Neuronal stem cell (in vitro differentiated cells): ENCODE results near the gene GRIPAP1.

Source experiments
- DNase-seq: peaks from one replicate; pipeline ENCODE4 v3.0.0-alpha.2; 2013; ENCODE audit warnings: low spot score
- H2AFZ ChIP-seq: one replicate; pipeline ENCODE4 v1.6.1; 2013; ENCODE audit warnings: mild to moderate bottlenecking, low read length, inconsistent platforms
- H2AK5ac ChIP-seq: 2 replicates; pipeline ENCODE4 v1.6.1; 2013; ENCODE audit warnings: low read depth, mild to moderate bottlenecking, inconsistent platforms, low read length, moderate library complexity, mixed read lengths
- H2BK120ac ChIP-seq: 2 replicates; pipeline ENCODE4 v1.6.1; 2013; ENCODE audit warnings: low read depth, mild to moderate bottlenecking, inconsistent platforms, low read length, moderate library complexity, mixed read lengths
- H2BK12ac ChIP-seq: one replicate; pipeline ENCODE4 v1.6.1; 2013; ENCODE audit warnings: low read length, inconsistent platforms
- H2BK15ac ChIP-seq: 2 replicates; pipeline ENCODE4 v1.6.1; 2013; ENCODE audit warnings: mild to moderate bottlenecking, low read length, inconsistent platforms, mixed read lengths
- H2BK5ac ChIP-seq: one replicate; pipeline ENCODE4 v1.6.1; 2013; ENCODE audit warnings: inconsistent platforms, mild to moderate bottlenecking, low read length, moderate library complexity
- H3K14ac ChIP-seq: one replicate; pipeline ENCODE4 v1.6.1; 2013; ENCODE audit warnings: low read length, inconsistent platforms
- H3K18ac ChIP-seq: 2 replicates; pipeline ENCODE4 v1.6.1; 2013; ENCODE audit warnings: low read length, inconsistent platforms
- H3K23ac ChIP-seq: 2 replicates; pipeline ENCODE4 v1.6.1; 2013; ENCODE audit warnings: low read depth, mild to moderate bottlenecking, mixed read lengths, low read length, inconsistent platforms; ENCODE audit not compliant: poor library complexity
- H3K27ac ChIP-seq: replicated peaks from 3 replicates; pipeline ENCODE4 v1.5.1; 2013; ENCODE audit warnings: low read length, inconsistent platforms
- H3K27me3 ChIP-seq, 3 experiments: 2 replicates each; pipeline ENCODE4 v1.6.1; 2013; ENCODE audit warnings: low read length in 3 of 3, mild to moderate bottlenecking in 2 of 3, inconsistent platforms in 1 of 3, low read depth in 1 of 3, mixed read lengths in 1 of 3, moderate library complexity in 1 of 3; ENCODE audit not compliant: control insufficient read depth in 3 of 3, insufficient read depth in 3 of 3
- H3K36me3 ChIP-seq, 2 donors: replicated peaks in 1 of 2; 2 replicates each; pipeline ENCODE4 v1.6.1; 2013; ENCODE audit warnings: low read length in 2 of 2; ENCODE audit not compliant: control insufficient read depth in 2 of 2, insufficient read depth in 2 of 2
- H3K4ac ChIP-seq: 2 replicates; pipeline ENCODE4 v1.6.1; 2013; ENCODE audit warnings: inconsistent platforms, mild to moderate bottlenecking, low read length, moderate library complexity
- H3K4me1 ChIP-seq, 2 donors: 1 replicate in 1 of 2; 2 replicates in 1 of 2; pipeline ENCODE4 v1.6.1; 2013; ENCODE audit warnings: low read length in 2 of 2, low read depth in 1 of 2; ENCODE audit not compliant: control insufficient read depth in 2 of 2, insufficient read depth in 1 of 2
- H3K4me2 ChIP-seq: one replicate; pipeline ENCODE4 v1.6.1; 2013; ENCODE audit warnings: mild to moderate bottlenecking, low read length, inconsistent platforms; ENCODE audit not compliant: insufficient read depth, poor library complexity, severe bottlenecking
- H3K4me3 ChIP-seq, 2 donors: 2 replicates each; pipeline ENCODE4 v1.5.1; 2013; ENCODE audit warnings: low read length in 2 of 2, mild to moderate bottlenecking in 2 of 2, inconsistent platforms in 1 of 2, moderate library complexity in 1 of 2
- H3K79me1 ChIP-seq: one replicate; pipeline ENCODE4 v1.6.1; 2013; ENCODE audit warnings: low read depth, mild to moderate bottlenecking, inconsistent platforms, low read length, moderate library complexity
- H3K9ac ChIP-seq: one replicate; pipeline ENCODE4 v1.6.1; 2013; ENCODE audit warnings: mild to moderate bottlenecking, low read depth, low read length, inconsistent platforms; ENCODE audit not compliant: poor library complexity
- H3K9me3 ChIP-seq, 2 donors: replicated peaks in 1 of 2; 2 replicates each; pipeline versions ENCODE3 to v1.6.1; 2013; ENCODE audit warnings: low read length in 2 of 2, mild to moderate bottlenecking in 2 of 2, inconsistent platforms in 1 of 2, low read depth in 1 of 2, mixed read lengths in 1 of 2, moderate library complexity in 1 of 2; ENCODE audit not compliant: control insufficient read depth in 2 of 2, insufficient read depth in 1 of 2
- H4K8ac ChIP-seq: one replicate; pipeline ENCODE4 v1.6.1; 2013; ENCODE audit warnings: low read depth, mild to moderate bottlenecking, inconsistent platforms, low read length, moderate library complexity
- H4K91ac ChIP-seq: one replicate; pipeline ENCODE4 v1.6.1; 2013; ENCODE audit warnings: low read length, low read depth, mild to moderate bottlenecking, inconsistent platforms; ENCODE audit not compliant: poor library complexity
- WGBS, 2 donors: extraction: QIAGEN DNeasy Blood & Tissue Kit; methylation state at CpG; one replicate each; pipeline ENCODE4 v1.1.7; 2013; ENCODE audit warnings: missing lambda C conversion rate in 2 of 2, mixed read lengths in 1 of 2; ENCODE audit not compliant: insufficient read length in 2 of 2, insufficient replicate concordance in 1 of 2; ENCODE audit errors: extremely low coverage in 2 of 2; 5-methylcytosine and 5-hydroxymethylcytosine counted together

Gene GRIPAP1

GRCh38 chrX:49019599-49020249 is 17.7 kb upstream of the GRIPAP1 start:
- Histone ChIP-seq H2BK12ac (no peak overlapping the region), H2AFZ (no peak overlapping the region), H3K23ac (no peak overlapping the region), H3K9ac (no peak overlapping the region), H3K9me3 (no peaks in the 10 kb centered on the region), H3K4me1 (no peaks in the 10 kb centered on the region), H2BK5ac (no peak overlapping the region), H2BK15ac (no peak overlapping the region), H3K27me3 (no peaks in the 10 kb centered on the region), H3K4me3 (no peak overlapping the region), H3K14ac (no peak overlapping the region), H3K4ac (no peak overlapping the region), H2BK120ac (no peak overlapping the region), H3K27ac (no peak overlapping the region), H3K36me3 (no peaks in the 10 kb centered on the region), H2AK5ac (no peak overlapping the region), H3K18ac (no peak overlapping the region), H4K91ac (no peak overlapping the region), H3K79me1 (no peaks in the 10 kb centered on the region), H4K8ac (no peak overlapping the region), H3K4me2 (no peak overlapping the region)
- no CpG with 5 or more reads among the region's 7 CpGs for WGBS, 2 donors
- DNase-seq: no peak

- H2BK15ac ChIP-seq: no peak overlapping the region
- no peak overlapping the region for H2AFZ ChIP-seq
- H3K4me3 ChIP-seq: no peak overlapping the region
- H3K9ac ChIP-seq: no peak overlapping the region
- no peak overlapping the region for H3K23ac ChIP-seq
- H2BK5ac ChIP-seq: no peak overlapping the region
- no CpG with 5 or more reads among the region's 2 CpGs for WGBS, 2 donors
- H3K27ac ChIP-seq: no peak overlapping the region
- no peak overlapping the region for H3K18ac ChIP-seq
- DNase-seq: no peak
- no peak overlapping the region for H3K4me2 ChIP-seq
- no peaks in the 10 kb centered on the region for H3K9me3 ChIP-seq
- no peak overlapping the region for H2BK120ac ChIP-seq
- no peaks in the 10 kb centered on the region for H3K27me3 ChIP-seq
- H2BK12ac ChIP-seq: no peak overlapping the region
- no peak overlapping the region for H3K4ac ChIP-seq
- H4K91ac ChIP-seq: no peak overlapping the region
- H4K8ac ChIP-seq: no peak overlapping the region
- no peaks in the 10 kb centered on the region for H3K4me1 ChIP-seq
- H2AK5ac ChIP-seq: no peak overlapping the region
- H3K36me3 ChIP-seq: no peaks in the 10 kb centered on the region
- no peaks in the 10 kb centered on the region for H3K79me1 ChIP-seq
- no peak overlapping the region for H3K14ac ChIP-seq
Measured at GRCh38 chrX:49019050-49019449, 17.0 kb upstream of the GRIPAP1 start.

GRCh38 chrX:49003696-49004095 is 1.6 kb upstream of the GRIPAP1 start:
- H3K27me3 ChIP-seq: no peaks in the 10 kb centered on the region
- no peak overlapping the region for H2BK15ac ChIP-seq
- no peak overlapping the region for H2AK5ac ChIP-seq
- H2BK5ac ChIP-seq: no peak overlapping the region
- no peaks in the 10 kb centered on the region for H3K9me3 ChIP-seq
- H3K18ac ChIP-seq: no peak overlapping the region
- H4K91ac ChIP-seq: no peak overlapping the region
- H3K36me3 ChIP-seq: peaks cover 2 to 11% of the 10 kb centered on the region in 2 donors
- H2BK12ac ChIP-seq: no peak overlapping the region
- no peak overlapping the region for H2BK120ac ChIP-seq
- no peak overlapping the region for H3K14ac ChIP-seq
- H3K79me1 ChIP-seq: peaks cover 4% of the 10 kb centered on the region
- no peaks in the 10 kb centered on the region for H3K4me1 ChIP-seq
- no peak overlapping the region for H3K27ac ChIP-seq
- no peak for DNase-seq
- no CpG with 5 or more reads among the region's 5 CpGs for WGBS, 2 donors
- H3K23ac ChIP-seq: no peak overlapping the region
- no peak overlapping the region for H3K4ac ChIP-seq
- H3K9ac ChIP-seq: no peak overlapping the region
- no peak overlapping the region for H2AFZ ChIP-seq
- no peak overlapping the region for H4K8ac ChIP-seq
- no peak overlapping the region for H3K4me3 ChIP-seq
- H3K4me2 ChIP-seq: no peak overlapping the region

DNA sequence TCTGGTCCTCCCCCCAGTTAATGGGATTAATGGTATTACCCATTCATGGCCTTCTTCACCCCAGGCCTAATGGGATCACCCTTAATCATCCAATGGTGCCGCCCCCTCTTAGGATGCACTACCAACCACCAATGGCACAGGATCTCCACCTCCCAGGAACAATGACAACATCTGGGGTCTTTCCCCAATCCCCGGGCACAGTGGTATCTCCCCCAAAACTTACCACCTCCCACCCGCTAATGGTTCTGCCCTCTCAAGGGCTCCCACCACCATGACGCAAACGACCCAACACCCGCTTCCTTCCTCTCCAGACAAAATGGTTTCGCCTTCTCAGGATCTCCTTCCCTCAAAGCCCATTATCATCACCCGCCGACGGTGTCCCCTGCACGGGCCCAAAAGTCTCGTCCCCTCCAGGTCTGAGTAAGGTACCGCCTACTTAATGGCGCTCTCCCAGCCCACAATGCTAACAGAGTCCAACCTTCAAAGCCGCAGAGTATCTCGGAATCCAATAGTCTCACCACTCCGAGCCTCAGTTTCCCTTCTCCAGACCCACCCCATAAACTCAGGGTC is 458 bp downstream of the GRIPAP1 start:
- peak; percentile 18 for DNase-seq

More for the DNA sequence above, 458 bp downstream of the GRIPAP1 start:
- Histone ChIP-seq H3K27ac (peak overlapping the region; percentile 10), H2BK15ac (no peak overlapping the region), H2AK5ac (no peak overlapping the region), H4K8ac (no peak overlapping the region), H3K18ac (peak overlapping the region; percentile 93), H3K9me3 (no peaks in the 10 kb centered on the region), H2BK12ac (no peak overlapping the region), H2BK120ac (no peak overlapping the region), H3K79me1 (peaks cover 4% of the 10 kb centered on the region), H3K4me2 (peak overlapping the region; percentile 45), H4K91ac (no peak overlapping the region), H3K4me3 (peak overlapping the region; percentile 68 to 97), H3K4me1 (no peaks in the 10 kb centered on the region), H3K36me3 (peaks cover 15 to 32% of the 10 kb centered on the region in 2 donors), H3K27me3 (no peaks in the 10 kb centered on the region), H2BK5ac (no peak overlapping the region), H3K4ac (no peak overlapping the region), H3K14ac (no peak overlapping the region), H3K23ac (no peak overlapping the region), H2AFZ (peak overlapping the region; percentile 80), H3K9ac (peak overlapping the region; percentile 84)
- no CpG with 5 or more reads among the region's 17 CpGs for whole genome bisulfite sequencing, 2 donors
